A549 treated with DMSO at 1 μM for 4 hours (cell line): ENCODE data around the gene KCNE4. TPM values are rescaled to one million over a fixed set of nuclear protein-coding genes. Genes with fewer than 3 reads are reported as not detected.

ENCODE experiments used
- total RNA-seq: library from RNA; stranded (reverse); fragments of 200-300 nt; extraction: Qiagen RNA extraction; gene quantifications from 5 replicates; pipeline ENCODE4 v1.2.3, GENCODE V29; 2022; ENCODE audit warnings: low read depth

Gene KCNE4, protein sequence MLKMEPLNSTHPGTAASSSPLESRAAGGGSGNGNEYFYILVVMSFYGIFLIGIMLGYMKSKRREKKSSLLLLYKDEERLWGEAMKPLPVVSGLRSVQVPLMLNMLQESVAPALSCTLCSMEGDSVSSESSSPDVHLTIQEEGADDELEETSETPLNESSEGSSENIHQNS
- total RNA-seq, result 0.87 to 1.6 TPM (median 1.2 TPM) in 5 replicates

DNA sequence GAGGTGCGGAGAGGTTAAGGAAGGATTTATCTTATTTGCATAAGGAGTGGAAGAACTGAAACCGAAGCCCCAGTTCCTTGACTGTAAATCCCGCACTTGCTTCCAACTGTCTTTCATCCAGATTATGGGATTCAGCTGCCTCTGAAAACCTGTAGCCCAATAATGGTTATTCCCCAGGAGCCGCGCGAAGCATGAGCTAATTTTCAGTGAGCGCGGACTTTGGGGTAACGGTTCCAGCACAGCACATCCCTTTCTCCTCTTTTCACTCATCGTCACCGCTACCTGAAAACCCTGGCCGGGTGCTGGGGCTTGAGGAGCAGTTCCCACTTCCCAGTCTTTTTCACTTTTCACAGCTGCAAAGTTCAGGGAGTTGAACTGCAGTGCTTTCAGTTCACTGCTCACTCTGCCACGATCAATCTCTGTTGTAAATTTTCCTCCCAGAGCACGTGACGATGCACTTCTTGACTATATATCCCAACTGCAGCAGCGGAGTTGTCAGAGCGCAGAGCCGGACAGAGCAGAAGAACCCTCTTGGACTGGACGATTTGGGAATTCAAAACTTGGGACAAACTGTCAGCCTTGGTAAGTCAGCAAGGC is at the start of gene KCNE4:
TSS of gene KCNE4 (plus strand) at position 498 of the 597 bp plus-strand sequence. CDS start 641 bp downstream, outside the sequence.

Other genes with a start within 250 kb of the KCNE4 start
- gene ACSL3, start 191.2 kb upstream of the KCNE4 start, total RNA-seq, result 84.5 to 113 TPM (median 107 TPM) in 5 replicates